GM12872 (cell line): ENCODE results near the gene UBE2F.

ENCODE experiments used
- TF ChIP-seq, protein P1 (sequence below): IDR thresholded peaks from 3 replicates; pipeline ENCODE4 v1.5.1; 2011; ENCODE audit warnings: low read depth, mild to moderate bottlenecking, low read length, moderate library complexity; ENCODE audit not compliant: insufficient read depth

The UBE2F gene

DNA sequence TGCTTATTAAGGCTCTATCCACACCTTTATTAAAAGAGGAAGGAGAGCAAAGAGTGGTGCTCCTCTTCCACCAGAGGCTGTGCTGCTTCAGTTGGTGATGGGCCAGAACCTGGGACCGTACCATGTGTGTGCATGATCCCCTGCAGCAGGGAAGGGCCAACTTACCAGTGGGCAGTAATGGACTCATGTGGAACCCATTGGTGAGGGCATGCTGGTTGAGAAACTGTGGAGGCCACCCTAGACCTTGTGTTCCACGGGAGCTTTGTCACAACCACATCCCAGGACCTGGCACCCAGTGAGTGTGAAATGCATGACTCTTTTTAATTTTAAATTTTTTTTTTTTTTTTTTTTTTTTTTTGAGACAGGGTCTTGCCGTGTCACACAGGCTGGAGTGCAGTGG lies 5.4 kb downstream of the UBE2F start:
- TF ChIP-seq, protein P1, sequence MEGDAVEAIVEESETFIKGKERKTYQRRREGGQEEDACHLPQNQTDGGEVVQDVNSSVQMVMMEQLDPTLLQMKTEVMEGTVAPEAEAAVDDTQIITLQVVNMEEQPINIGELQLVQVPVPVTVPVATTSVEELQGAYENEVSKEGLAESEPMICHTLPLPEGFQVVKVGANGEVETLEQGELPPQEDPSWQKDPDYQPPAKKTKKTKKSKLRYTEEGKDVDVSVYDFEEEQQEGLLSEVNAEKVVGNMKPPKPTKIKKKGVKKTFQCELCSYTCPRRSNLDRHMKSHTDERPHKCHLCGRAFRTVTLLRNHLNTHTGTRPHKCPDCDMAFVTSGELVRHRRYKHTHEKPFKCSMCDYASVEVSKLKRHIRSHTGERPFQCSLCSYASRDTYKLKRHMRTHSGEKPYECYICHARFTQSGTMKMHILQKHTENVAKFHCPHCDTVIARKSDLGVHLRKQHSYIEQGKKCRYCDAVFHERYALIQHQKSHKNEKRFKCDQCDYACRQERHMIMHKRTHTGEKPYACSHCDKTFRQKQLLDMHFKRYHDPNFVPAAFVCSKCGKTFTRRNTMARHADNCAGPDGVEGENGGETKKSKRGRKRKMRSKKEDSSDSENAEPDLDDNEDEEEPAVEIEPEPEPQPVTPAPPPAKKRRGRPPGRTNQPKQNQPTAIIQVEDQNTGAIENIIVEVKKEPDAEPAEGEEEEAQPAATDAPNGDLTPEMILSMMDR: no peak

DNA sequence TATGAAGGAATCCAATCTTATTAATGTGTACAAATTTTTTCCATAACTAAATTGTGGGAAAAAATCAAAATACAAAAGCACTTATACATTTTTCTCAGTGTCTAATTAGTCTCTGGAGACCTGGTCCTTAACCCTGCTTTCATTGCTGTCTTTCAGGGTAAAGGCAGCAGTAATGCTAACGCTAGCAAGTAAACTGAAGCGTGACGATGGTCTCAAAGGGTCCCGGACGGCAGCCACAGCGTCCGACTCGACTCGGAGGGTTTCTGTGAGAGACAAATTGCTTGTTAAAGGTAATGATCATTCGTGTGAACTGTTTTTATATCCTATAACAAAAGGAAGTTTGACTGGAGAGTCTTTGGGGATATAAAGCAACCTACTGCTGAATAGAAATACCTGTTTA lies 6.1 kb downstream of the UBE2F start:
- TF ChIP-seq, protein P1: no peak

DNA sequence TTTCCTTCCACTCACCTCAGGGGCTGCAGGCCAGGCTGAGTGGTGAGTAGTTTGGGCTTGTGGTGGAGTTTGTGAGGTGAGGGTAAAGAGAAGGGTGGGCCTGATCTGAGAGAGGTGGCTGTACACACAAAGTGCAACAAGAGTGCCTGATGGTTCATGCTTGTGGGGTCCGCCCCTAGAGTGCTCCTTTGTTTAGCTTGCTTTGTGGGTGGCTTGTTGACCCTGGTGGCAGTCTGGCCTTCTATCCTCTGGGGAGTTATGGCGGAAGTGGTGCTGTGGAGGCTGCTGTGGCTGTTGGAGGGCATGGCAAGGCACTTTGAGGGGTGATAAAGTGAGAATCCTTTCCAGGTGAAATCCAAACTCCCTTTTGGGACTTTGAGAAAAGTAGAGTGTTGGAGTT lies 10.6 kb downstream of the UBE2F start:
- TF ChIP-seq, protein P1: no peak

DNA sequence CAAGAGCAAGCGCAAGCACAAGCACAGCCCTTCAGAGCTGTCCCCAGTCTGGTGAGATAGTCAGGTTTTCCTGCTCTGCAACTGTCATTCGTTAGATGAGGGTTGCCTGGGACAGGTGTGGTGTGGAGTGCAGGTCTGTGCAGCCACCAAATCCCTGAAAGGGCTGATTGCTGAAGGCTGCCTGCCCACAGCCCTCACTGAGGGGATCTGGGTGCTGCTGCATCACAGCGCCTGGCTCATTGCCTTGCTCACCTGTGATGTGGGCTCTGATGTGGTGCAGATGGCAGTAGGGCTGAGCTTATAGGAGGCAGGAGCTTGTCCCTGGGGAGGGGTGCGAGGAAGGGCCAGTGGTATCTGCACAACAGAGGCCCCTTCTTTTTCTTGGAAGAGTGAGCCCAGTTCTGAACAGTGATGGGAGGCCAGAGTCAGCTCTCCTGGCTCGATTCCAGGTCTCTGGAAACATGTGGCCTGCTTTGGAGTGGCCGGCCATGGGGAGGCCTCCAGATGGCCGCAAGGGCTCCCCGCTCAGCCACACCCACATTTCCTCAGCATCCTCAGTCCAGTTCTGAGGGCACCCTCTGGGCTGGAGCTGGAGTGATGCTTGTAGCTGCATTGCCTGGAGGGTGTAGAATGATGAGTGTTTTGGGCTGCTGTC lies 11.4 kb downstream of the UBE2F start:
- TF ChIP-seq, protein P1: no peak

DNA sequence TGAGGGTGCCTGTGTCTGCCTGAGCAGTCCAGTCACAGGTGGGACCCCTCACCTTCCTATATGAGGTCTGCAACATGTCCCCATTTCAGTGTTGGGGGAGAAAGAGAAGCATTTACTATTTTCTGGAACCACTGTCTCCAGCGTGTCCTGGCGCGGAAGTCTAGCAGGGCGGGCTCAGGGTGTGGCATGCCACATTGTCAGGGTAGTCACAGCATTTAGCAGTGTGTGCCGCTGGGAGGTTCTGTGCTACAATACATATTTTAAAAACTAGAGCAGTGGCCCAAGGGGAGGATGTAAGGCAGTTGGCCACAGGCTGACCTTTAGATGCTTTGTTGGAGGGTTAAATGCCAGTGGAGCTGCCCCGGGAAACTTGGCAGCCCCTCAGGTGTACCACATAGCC lies 12.5 kb downstream of the UBE2F start:
- TF ChIP-seq, protein P1: no peak

DNA sequence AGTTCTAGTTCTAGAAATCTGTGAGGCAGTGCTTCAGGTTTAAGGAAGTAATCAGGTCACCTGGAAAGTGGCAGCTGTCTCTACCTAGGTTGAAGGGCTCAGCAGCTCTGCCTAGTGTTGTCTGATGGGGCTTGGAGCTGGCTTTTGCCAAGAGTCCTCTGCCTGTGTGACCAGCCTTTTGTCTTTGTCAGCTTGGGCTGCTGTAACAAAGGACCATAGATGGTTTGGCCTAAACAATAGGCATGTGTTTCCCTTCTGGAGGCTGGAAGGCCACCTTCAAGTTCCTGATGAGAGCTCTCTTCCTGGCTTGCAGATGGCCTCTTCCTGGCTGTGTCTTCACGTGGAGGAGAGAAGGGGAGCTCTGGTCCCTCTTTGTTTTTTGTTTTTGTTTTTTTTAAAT lies 13.3 kb downstream of the UBE2F start:
- TF ChIP-seq, protein P1: no peak

DNA sequence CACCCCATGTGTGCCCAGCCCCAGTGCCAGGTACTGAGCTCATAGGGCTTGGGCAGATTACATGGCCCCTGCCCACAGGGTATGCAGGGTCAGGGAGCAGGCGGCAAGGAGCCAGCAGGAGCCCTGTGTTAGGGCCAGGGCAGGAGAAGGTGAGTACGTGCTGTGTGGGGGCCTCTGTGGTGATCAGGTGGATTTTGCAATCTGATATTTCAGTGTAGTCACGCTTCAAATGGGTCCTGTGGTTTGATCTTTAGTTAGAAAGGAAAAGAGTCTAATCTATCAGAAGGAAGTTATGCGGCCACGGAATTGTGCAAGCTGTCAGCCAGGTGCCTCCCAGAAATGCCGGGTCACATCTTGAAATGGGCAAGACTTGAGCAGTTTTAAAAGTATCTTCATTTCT lies 13.9 kb downstream of the UBE2F start:
- TF ChIP-seq, protein P1: no peak
